ENCODE data around the gene FAM24B.

- TF ChIP-seq CTCF (IDR thresholded peaks at IDR 0.05): no peak
- TF ChIP-seq POLR2A (IDR thresholded peaks at IDR 0.05): no peak
These were observed 31.4 kb downstream of the FAM24B start for GRCh38 chr10:122847782-122848604.

All from testis (tissue), 2 donors.